Left ventricle myocardium inferior (tissue), 1 donor: ENCODE data around the gene ZNF813. TPM values are rescaled to one million over a fixed set of nuclear protein-coding genes. Genes with fewer than 3 reads are reported as not detected.
"Not testable (repeated sequence)": the region's sequence is repeated elsewhere in the genome, so short reads cannot be mapped to it uniquely, and the experiment has no call there.

Source experiments
- DNase-seq: peaks from one replicate; pipeline ENCODE4 v3.0.0-alpha.2; 2020
- H3K27ac ChIP-seq: fragments of 200-600 bp; replicated peaks from 2 replicates; pipeline ENCODE4 v1.8.0; 2021
- H3K27me3 ChIP-seq: fragments of 200-600 bp; 2 replicates; pipeline ENCODE4 v1.8.0; 2021; ENCODE audit warnings: low read depth
- H3K36me3 ChIP-seq: fragments of 200-600 bp; 2 replicates; pipeline ENCODE4 v1.8.0; 2021
- H3K4me1 ChIP-seq: fragments of 200-600 bp; 2 replicates; pipeline ENCODE4 v1.8.0; 2021
- H3K4me3 ChIP-seq: fragments of 200-600 bp; 2 replicates; pipeline ENCODE4 v1.8.0; 2021; ENCODE audit warnings: mild to moderate bottlenecking, moderate library complexity
- H3K9me3 ChIP-seq: fragments of 200-600 bp; replicated peaks from 2 replicates; pipeline ENCODE4 v1.8.0; 2021
- intact Hi-C: fragments of 100-400 bp; cut with micrococcal nuclease; formaldehyde crosslinking; loops from one replicate; pipeline ENCODE4 v1.11.0; 2022
- total RNA-seq: library from RNA; stranded (reverse); fragmentation: NEBNext Ultra II Directional; extraction: Animal tissue kit (Norgen Biotek cat#: 25700); gene quantifications from one replicate; pipeline ENCODE4 v1.2.1, GENCODE V29; 2021
- TF ChIP-seq, protein P1 (sequence below): fragments of 200-600 bp; IDR thresholded peaks from 2 replicates; pipeline ENCODE4 v1.8.0; 2021; ENCODE audit warnings: antibody characterized with exemption, mild to moderate bottlenecking, borderline replicate concordance
- donor health status: DM: no; HTN: yes; CAD: no; lungs with severe emphysema.

The ZNF813 gene
- total RNA-seq, 1 donor from 2014 or later = 1.8 TPM

DNA sequence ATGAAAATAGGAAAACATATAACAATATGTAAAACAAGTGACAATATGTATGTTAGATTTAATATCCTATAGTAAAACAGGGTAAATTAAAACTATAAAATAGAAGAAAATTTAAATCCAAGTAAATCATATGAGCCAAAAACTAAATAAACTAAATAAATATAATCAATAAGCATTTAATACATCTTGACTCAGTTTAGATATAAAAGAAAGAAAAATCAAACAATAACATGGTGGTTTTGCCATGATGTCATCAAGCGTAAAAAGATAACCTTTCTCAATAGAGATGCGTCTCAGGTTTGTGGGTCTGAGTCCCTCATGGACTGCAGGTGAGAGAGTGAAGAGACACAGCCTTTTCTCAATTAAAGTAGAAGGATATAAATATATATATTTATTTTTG is 43.8 kb downstream of the ZNF813 start:
- Histone ChIP-seq H3K27ac (no peak overlapping the region), H3K27me3 (peaks cover 24% of the 10 kb centered on the region), H3K9me3 (no peaks in the 10 kb centered on the region), H3K4me3 (no peak overlapping the region), H3K4me1 (no peaks in the 10 kb centered on the region), H3K36me3 (no peaks in the 10 kb centered on the region)
- DNase-seq = no peak
- TF ChIP-seq, protein P1, sequence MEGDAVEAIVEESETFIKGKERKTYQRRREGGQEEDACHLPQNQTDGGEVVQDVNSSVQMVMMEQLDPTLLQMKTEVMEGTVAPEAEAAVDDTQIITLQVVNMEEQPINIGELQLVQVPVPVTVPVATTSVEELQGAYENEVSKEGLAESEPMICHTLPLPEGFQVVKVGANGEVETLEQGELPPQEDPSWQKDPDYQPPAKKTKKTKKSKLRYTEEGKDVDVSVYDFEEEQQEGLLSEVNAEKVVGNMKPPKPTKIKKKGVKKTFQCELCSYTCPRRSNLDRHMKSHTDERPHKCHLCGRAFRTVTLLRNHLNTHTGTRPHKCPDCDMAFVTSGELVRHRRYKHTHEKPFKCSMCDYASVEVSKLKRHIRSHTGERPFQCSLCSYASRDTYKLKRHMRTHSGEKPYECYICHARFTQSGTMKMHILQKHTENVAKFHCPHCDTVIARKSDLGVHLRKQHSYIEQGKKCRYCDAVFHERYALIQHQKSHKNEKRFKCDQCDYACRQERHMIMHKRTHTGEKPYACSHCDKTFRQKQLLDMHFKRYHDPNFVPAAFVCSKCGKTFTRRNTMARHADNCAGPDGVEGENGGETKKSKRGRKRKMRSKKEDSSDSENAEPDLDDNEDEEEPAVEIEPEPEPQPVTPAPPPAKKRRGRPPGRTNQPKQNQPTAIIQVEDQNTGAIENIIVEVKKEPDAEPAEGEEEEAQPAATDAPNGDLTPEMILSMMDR = no peak
- intact Hi-C loops = no loop called here

DNA sequence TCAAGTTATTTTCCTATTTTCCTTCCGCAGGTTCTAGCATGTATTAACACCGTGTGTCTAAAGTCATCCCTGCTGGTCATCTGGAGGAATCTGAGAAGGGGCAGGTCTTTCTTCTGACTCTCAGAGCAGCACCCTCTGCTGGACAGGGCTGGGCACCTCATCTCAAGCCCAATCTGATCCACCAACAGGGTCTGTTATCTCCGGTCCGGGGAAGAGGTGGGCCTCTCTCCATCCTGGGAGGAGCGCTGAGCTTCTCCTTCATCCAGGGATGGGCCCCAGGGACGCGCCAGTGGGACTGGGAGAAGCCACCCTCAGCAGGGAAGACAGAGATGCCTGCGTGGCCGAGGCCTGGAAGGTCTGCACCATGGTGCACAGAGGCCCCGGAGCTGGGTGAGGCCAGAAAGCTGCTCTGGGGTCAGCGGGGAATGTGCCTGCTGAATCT is 44.4 kb downstream of the ZNF813 start:
- Histone ChIP-seq H3K4me1 (no peaks in the 10 kb centered on the region), H3K27me3 (peaks cover 18% of the 10 kb centered on the region), H3K9me3 (no peaks in the 10 kb centered on the region), H3K27ac (no peak overlapping the region), H3K4me3 (no peak overlapping the region), H3K36me3 (no peaks in the 10 kb centered on the region)
- peak; percentile 40 for DNase-seq
- intact Hi-C loops = no loop called here
- TF ChIP-seq, protein P1 = peak; percentile 82

DNA sequence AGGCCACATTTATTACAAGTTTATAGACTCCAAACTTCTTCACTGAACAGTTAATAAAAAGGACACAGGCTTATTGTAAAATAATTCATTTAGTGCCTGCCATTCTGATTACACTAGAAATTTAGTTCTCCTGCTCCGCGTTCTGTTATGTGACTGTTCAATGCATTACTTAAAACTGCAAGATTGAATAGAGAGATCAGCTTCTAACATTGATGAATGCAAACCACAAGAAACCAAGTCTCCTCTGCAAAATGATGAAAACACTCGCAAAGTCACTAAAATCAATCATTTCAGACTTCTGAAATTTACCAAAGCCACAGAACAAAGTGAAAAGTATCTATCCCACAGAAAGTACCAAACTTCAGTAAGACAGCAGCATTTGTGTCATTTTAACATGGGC is 47.5 kb downstream of the ZNF813 start:
- H3K36me3 ChIP-seq, intact Hi-C loops, DNase-seq, H3K9me3 ChIP-seq, H3K27me3 ChIP-seq, H3K27ac ChIP-seq, H3K4me3 ChIP-seq: not testable (repeated sequence)
- peaks cover 11% of the 10 kb centered on the region for H3K4me1 ChIP-seq

DNA sequence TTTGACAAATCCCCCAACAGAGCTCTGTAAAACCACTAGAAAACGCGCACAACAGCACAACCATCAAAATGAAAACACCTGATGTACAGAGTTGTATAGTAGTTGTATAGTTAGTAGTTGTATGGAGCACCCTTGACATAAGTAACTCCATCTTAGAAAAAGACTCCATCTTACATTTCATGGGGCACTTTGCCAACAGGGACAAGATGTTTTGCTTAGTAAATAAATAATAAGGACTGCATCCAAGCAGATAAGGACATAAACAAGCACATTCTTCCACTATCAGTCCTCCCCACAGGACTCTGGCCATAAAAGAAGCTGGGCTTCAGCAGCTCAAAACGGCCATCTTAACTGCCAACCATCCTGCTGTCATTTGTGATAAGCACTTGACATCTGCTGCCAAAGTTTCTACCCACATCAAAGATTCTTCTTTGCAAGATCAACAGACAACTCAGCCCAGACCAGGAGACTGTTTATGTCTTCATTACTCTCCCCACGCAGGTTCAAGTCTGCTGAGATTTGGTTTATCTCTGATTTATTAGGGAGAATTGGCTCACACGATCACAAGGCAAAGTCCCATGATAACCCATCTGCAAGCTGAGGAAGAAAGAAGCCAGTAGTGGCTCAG is 49.7 kb downstream of the ZNF813 start:
- intact Hi-C loops = no loop called here
- Histone ChIP-seq H3K9me3 (no peaks in the 10 kb centered on the region), H3K36me3 (no peaks in the 10 kb centered on the region), H3K4me3 (no peak overlapping the region), H3K27me3 (no peaks in the 10 kb centered on the region), H3K27ac (no peak overlapping the region), H3K4me1 (peaks cover 24% of the 10 kb centered on the region)
- TF ChIP-seq, protein P1 = no peak
- no peak for DNase-seq

DNA sequence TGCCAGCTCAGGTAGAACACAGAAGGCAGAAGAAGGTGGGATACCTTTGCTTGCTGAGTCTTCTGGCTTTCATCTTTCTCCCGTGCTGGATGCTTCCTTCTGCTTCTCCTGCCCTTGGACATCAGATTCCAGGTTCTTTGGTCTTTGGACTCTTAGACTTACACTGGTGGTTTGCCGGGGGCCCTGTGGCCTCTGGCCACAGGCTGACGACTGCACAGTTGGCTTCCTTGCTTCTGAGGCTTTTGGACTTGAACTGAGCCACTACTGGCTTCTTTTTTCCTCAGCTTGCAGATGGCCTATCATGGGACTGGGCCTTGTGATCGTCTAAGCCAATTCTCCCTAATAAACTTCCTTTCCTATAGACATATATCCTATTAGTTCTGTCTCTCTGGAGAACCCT is 50.6 kb downstream of the ZNF813 start:
- Histone ChIP-seq H3K27me3 (no peaks in the 10 kb centered on the region), H3K36me3 (no peaks in the 10 kb centered on the region), H3K4me3 (no peak overlapping the region), H3K9me3 (no peaks in the 10 kb centered on the region), H3K4me1 (peaks cover 24% of the 10 kb centered on the region), H3K27ac (peak overlapping the region; percentile 95)
- intact Hi-C loops = no loop called here
- DNase-seq = no peak
- TF ChIP-seq, protein P1 = no peak

DNA sequence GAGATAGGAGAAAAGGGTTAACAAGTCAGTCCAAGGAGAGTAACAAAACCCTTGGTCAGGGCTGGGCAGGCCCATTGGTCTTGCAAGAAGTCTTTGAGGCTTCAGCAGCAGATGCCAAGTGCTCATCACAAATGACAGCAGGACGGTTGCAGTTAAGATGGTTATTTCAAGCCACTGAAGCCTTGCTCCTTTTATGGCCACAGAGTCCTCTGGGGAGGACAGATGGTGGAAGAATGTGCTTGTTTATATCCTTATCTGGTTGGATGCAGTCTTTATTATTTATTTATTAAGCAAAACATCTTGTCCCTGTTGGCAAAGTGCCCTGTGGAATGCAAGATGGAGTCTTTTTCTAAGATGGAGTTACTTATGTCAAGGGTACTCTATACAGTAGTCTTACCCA is 51.2 kb downstream of the ZNF813 start:
- intact Hi-C loops = no loop called here
- peak overlapping the region; percentile 95 for H3K27ac ChIP-seq

More for the DNA sequence above, 51.2 kb downstream of the ZNF813 start:
- no peaks in the 10 kb centered on the region for H3K27me3 ChIP-seq
- H3K4me1 ChIP-seq = peaks cover 24% of the 10 kb centered on the region
- H3K9me3 ChIP-seq = no peaks in the 10 kb centered on the region
- no peak overlapping the region for H3K4me3 ChIP-seq
- no peaks in the 10 kb centered on the region for H3K36me3 ChIP-seq
- TF ChIP-seq, protein P1 = no peak
- DNase-seq = no peak
